Measurements from ENCODE around the gene INTS11.

DNA sequence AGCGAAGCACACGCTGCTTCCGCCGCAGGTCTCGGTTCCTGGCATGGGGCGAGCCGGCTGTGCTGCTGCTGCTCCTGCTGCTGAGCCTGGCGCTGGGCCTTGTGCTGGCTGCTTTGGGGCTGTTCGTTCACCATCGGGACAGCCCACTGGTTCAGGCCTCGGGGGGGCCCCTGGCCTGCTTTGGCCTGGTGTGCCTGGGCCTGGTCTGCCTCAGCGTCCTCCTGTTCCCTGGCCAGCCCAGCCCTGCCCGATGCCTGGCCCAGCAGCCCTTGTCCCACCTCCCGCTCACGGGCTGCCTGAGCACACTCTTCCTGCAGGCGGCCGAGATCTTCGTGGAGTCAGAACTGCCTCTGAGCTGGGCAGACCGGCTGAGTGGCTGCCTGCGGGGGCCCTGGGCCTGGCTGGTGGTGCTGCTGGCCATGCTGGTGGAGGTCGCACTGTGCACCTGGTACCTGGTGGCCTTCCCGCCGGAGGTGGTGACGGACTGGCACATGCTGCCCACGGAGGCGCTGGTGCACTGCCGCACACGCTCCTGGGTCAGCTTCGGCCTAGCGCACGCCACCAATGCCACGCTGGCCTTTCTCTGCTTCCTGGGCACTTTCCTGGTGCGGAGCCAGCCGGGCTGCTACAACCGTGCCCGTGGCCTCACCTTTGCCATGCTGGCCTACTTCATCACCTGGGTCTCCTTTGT, 9.2 kb upstream of the INTS11 start:
- TF ChIP-seq, protein P1, sequence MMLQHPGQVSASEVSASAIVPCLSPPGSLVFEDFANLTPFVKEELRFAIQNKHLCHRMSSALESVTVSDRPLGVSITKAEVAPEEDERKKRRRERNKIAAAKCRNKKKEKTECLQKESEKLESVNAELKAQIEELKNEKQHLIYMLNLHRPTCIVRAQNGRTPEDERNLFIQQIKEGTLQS (IDR thresholded peaks at IDR 0.05; ENCODE audit: borderline replicate concordance, extremely low read depth, low read depth, low read length) = no peak
- TF ChIP-seq, protein P2, sequence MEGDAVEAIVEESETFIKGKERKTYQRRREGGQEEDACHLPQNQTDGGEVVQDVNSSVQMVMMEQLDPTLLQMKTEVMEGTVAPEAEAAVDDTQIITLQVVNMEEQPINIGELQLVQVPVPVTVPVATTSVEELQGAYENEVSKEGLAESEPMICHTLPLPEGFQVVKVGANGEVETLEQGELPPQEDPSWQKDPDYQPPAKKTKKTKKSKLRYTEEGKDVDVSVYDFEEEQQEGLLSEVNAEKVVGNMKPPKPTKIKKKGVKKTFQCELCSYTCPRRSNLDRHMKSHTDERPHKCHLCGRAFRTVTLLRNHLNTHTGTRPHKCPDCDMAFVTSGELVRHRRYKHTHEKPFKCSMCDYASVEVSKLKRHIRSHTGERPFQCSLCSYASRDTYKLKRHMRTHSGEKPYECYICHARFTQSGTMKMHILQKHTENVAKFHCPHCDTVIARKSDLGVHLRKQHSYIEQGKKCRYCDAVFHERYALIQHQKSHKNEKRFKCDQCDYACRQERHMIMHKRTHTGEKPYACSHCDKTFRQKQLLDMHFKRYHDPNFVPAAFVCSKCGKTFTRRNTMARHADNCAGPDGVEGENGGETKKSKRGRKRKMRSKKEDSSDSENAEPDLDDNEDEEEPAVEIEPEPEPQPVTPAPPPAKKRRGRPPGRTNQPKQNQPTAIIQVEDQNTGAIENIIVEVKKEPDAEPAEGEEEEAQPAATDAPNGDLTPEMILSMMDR (IDR thresholded peaks at IDR 0.05 in 2 of 3, conservative IDR thresholded peaks at IDR 0.05 in 1 of 3; ENCODE audit: control insufficient read depth in 2 of 3, extremely low read depth in 1 of 3, insufficient read depth in 1 of 3, low read depth in 3 of 3, low read length in 3 of 3) = no peak
- TF ChIP-seq, protein P3, sequence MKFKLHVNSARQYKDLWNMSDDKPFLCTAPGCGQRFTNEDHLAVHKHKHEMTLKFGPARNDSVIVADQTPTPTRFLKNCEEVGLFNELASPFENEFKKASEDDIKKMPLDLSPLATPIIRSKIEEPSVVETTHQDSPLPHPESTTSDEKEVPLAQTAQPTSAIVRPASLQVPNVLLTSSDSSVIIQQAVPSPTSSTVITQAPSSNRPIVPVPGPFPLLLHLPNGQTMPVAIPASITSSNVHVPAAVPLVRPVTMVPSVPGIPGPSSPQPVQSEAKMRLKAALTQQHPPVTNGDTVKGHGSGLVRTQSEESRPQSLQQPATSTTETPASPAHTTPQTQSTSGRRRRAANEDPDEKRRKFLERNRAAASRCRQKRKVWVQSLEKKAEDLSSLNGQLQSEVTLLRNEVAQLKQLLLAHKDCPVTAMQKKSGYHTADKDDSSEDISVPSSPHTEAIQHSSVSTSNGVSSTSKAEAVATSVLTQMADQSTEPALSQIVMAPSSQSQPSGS (IDR thresholded peaks at IDR 0.05; ENCODE audit: low read length) = no peak
- TF ChIP-seq EZH2 (IDR thresholded peaks at IDR 0.05; ENCODE audit: borderline replicate concordance, control insufficient read depth, low read depth, low read length) = no peak
- TF ChIP-seq, protein P4, sequence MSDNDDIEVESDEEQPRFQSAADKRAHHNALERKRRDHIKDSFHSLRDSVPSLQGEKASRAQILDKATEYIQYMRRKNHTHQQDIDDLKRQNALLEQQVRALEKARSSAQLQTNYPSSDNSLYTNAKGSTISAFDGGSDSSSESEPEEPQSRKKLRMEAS (IDR thresholded peaks at IDR 0.05; ENCODE audit: low read depth, low read length) = no peak
- TF ChIP-seq POLR2AphosphoS5 (IDR thresholded peaks at IDR 0.05; ENCODE audit: low read length) = no peak
- no peak for TF ChIP-seq CHD4 (IDR thresholded peaks at IDR 0.05)
- TF ChIP-seq ZNF274 (IDR thresholded peaks at IDR 0.05; ENCODE audit: insufficient read depth, insufficient read length) = no peak
- TF ChIP-seq, protein P5, sequence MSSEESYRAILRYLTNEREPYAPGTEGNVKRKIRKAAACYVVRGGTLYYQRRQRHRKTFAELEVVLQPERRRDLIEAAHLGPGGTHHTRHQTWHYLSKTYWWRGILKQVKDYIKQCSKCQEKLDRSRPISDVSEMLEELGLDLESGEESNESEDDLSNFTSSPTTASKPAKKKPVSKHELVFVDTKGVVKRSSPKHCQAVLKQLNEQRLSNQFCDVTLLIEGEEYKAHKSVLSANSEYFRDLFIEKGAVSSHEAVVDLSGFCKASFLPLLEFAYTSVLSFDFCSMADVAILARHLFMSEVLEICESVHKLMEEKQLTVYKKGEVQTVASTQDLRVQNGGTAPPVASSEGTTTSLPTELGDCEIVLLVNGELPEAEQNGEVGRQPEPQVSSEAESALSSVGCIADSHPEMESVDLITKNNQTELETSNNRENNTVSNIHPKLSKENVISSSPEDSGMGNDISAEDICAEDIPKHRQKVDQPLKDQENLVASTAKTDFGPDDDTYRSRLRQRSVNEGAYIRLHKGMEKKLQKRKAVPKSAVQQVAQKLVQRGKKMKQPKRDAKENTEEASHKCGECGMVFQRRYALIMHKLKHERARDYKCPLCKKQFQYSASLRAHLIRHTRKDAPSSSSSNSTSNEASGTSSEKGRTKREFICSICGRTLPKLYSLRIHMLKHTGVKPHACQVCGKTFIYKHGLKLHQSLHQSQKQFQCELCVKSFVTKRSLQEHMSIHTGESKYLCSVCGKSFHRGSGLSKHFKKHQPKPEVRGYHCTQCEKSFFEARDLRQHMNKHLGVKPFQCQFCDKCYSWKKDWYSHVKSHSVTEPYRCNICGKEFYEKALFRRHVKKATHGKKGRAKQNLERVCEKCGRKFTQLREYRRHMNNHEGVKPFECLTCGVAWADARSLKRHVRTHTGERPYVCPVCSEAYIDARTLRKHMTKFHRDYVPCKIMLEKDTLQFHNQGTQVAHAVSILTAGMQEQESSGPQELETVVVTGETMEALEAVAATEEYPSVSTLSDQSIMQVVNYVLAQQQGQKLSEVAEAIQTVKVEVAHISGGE (CRISPR knock-in tag; IDR thresholded peaks at IDR 0.05) = no peak
- TF ChIP-seq, protein P6, sequence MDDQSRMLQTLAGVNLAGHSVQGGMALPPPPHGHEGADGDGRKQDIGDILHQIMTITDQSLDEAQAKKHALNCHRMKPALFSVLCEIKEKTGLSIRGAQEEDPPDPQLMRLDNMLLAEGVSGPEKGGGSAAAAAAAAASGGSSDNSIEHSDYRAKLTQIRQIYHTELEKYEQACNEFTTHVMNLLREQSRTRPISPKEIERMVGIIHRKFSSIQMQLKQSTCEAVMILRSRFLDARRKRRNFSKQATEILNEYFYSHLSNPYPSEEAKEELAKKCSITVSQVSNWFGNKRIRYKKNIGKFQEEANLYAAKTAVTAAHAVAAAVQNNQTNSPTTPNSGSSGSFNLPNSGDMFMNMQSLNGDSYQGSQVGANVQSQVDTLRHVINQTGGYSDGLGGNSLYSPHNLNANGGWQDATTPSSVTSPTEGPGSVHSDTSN (IDR thresholded peaks at IDR 0.05; ENCODE audit: insufficient replicate concordance, low read depth, low read length) = no peak
- no peak for TF ChIP-seq CBFB (IDR thresholded peaks at IDR 0.05; ENCODE audit: low read depth)
- TF ChIP-seq, protein P7, sequence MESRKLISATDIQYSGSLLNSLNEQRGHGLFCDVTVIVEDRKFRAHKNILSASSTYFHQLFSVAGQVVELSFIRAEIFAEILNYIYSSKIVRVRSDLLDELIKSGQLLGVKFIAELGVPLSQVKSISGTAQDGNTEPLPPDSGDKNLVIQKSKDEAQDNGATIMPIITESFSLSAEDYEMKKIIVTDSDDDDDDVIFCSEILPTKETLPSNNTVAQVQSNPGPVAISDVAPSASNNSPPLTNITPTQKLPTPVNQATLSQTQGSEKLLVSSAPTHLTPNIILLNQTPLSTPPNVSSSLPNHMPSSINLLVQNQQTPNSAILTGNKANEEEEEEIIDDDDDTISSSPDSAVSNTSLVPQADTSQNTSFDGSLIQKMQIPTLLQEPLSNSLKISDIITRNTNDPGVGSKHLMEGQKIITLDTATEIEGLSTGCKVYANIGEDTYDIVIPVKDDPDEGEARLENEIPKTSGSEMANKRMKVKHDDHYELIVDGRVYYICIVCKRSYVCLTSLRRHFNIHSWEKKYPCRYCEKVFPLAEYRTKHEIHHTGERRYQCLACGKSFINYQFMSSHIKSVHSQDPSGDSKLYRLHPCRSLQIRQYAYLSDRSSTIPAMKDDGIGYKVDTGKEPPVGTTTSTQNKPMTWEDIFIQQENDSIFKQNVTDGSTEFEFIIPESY (IDR thresholded peaks at IDR 0.05) = no peak
